Measurements from ENCODE around the gene RHBDL2.

The RHBDL2 gene

GRCh38 chr1:38881487-38881886 lies 60.1 kb downstream of the RHBDL2 start, which contains the start of gene GJA9:
GJA9 (minus strand) TSS chr1:38881587; CDS start chr1:38876098, 5,489 bp downstream.
- TF ChIP-seq CTCF (IDR thresholded peaks at IDR 0.05), result no peak
- no peak within 1 kb of the TSS for H3K4me3 Mint-ChIP-seq
- H3K4me1 Mint-ChIP-seq, result no peaks in the 10 kb centered on the region
- peaks cover 5% of the 10 kb centered on the region for H3K27me3 Mint-ChIP-seq (ENCODE audit: low read depth, poor library complexity)
- no peak for DNase-seq
- no peaks in the 10 kb centered on the region for H3K9me3 Mint-ChIP-seq
- H3K36me3 Mint-ChIP-seq (ENCODE audit: low read depth), result no peaks in the 10 kb centered on the region
- H3K27ac Mint-ChIP-seq, result no peak within 1 kb of the TSS

GRCh38 chr1:38875811-38876210 lies 65.8 kb downstream of the RHBDL2 start:
- Mint-ChIP-seq H3K9me3 (no peaks in the 10 kb centered on the region), H3K4me3 (peak overlapping the region; percentile 15), H3K36me3 (ENCODE audit: low read depth) (peaks cover 9% of the 10 kb centered on the region), H3K27me3 (ENCODE audit: low read depth, poor library complexity) (no peaks in the 10 kb centered on the region), H3K27ac (peak overlapping the region; percentile 37), H3K4me1 (peaks cover 28% of the 10 kb centered on the region)
- no peak for DNase-seq
- no peak for TF ChIP-seq CTCF (IDR thresholded peaks at IDR 0.05)

- Mint-ChIP-seq H3K4me3 (peak within 1 kb of the TSS; percentile 94), H3K27ac (peak within 1 kb of the TSS; percentile 68), H3K4me1 (peaks cover 28% of the 10 kb centered on the region), H3K27me3 (ENCODE audit: low read depth, poor library complexity) (no peaks in the 10 kb centered on the region), H3K9me3 (no peaks in the 10 kb centered on the region), H3K36me3 (ENCODE audit: low read depth) (peaks cover 16% of the 10 kb centered on the region)
- peak; percentile 97 for DNase-seq
- TF ChIP-seq CTCF (IDR thresholded peaks at IDR 0.05), result no peak
Observed at GRCh38 chr1:38873027-38873969, 68.3 kb downstream of the RHBDL2 start, which contains the start of gene MYCBP. MYCBP (minus strand) TSS chr1:38873348; CDS start chr1:38873305, 43 bp downstream.

GRCh38 chr1:38872401-38873026 lies 69.1 kb downstream of the RHBDL2 start:
- Mint-ChIP-seq H3K9me3 (no peaks in the 10 kb centered on the region), H3K36me3 (ENCODE audit: low read depth) (peaks cover 22% of the 10 kb centered on the region), H3K27ac (no peak overlapping the region), H3K4me3 (peak overlapping the region; percentile 94), H3K4me1 (peaks cover 28% of the 10 kb centered on the region), H3K27me3 (ENCODE audit: low read depth, poor library complexity) (no peaks in the 10 kb centered on the region)
- DNase-seq, result peak; percentile 38
- TF ChIP-seq CTCF (IDR thresholded peaks at IDR 0.05), result no peak

- Mint-ChIP-seq H3K4me3 (no peak overlapping the region), H3K27me3 (ENCODE audit: low read depth, poor library complexity) (no peaks in the 10 kb centered on the region), H3K9me3 (no peaks in the 10 kb centered on the region), H3K4me1 (peaks cover 28% of the 10 kb centered on the region), H3K36me3 (ENCODE audit: low read depth) (peaks cover 33% of the 10 kb centered on the region), H3K27ac (no peak overlapping the region)
- DNase-seq, result no peak
- TF ChIP-seq CTCF (IDR thresholded peaks at IDR 0.05), result no peak
Observed at GRCh38 chr1:38870996-38871395, 70.6 kb downstream of the RHBDL2 start.
